ES-I3 (cell line): ENCODE measurements around the gene DYSF.

Experiments
- H3K36me3 ChIP-seq: 2 replicates; pipeline ENCODE4 v1.6.1; 2013; ENCODE audit warnings: mild to moderate bottlenecking, low read length, control low read depth, moderate library complexity; ENCODE audit not compliant: insufficient read depth
- H3K4me1 ChIP-seq: 2 replicates; pipeline ENCODE4 v1.6.1; 2013; ENCODE audit warnings: mild to moderate bottlenecking, control low read depth, low read length; ENCODE audit not compliant: insufficient read depth
- H3K9ac ChIP-seq: 2 replicates; pipeline ENCODE4 v1.6.1; 2013; ENCODE audit warnings: low read depth, mild to moderate bottlenecking, low read length, moderate library complexity
- H3K9me3 ChIP-seq: 2 replicates; pipeline ENCODE4 v1.6.1; 2013; ENCODE audit warnings: mild to moderate bottlenecking, low read length, moderate library complexity; ENCODE audit not compliant: control insufficient read depth, insufficient read depth

Gene DYSF

DNA sequence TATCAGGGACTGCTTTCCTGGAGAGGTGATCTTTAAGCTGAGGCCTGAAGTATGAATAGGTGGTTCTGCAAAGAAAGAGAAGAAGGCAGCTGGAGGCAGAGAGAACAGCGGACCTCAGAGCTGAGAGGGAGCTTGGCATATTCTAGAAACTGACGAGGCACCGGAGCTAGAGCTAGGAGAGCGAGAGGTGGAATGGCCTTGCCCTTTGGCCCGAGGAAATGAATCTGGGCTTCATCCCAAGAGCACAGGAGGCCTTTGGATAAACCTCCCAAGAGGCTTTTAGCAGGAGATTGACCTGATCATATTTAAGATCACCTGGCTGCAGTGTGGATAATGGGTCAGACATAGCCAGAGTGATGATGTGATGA lies 7.9 kb downstream of the DYSF start:
- peaks cover 18% of the 10 kb centered on the region for H3K4me1 ChIP-seq
- H3K9me3 ChIP-seq: peaks cover 4% of the 10 kb centered on the region; the same call in 1 of the 2 replicates
- no peaks in the 10 kb centered on the region for H3K36me3 ChIP-seq
- no peak overlapping the region for H3K9ac ChIP-seq

GRCh38 chr2:71462056-71462605 lies 8.8 kb downstream of the DYSF start:
- Histone ChIP-seq H3K9me3 (peaks cover 4% of the 10 kb centered on the region; the same call in 1 of the 2 replicates), H3K36me3 (no peaks in the 10 kb centered on the region), H3K4me1 (peaks cover 11% of the 10 kb centered on the region), H3K9ac (no peak overlapping the region)

GRCh38 chr2:71462641-71463341 lies 9.4 kb downstream of the DYSF start:
- H3K36me3 ChIP-seq: no peaks in the 10 kb centered on the region
- peaks cover 13% of the 10 kb centered on the region for H3K4me1 ChIP-seq
- H3K9ac ChIP-seq: no peak overlapping the region
- H3K9me3 ChIP-seq: peaks cover 4% of the 10 kb centered on the region; the same call in 1 of the 2 replicates

- Histone ChIP-seq H3K4me1 (peaks cover 18% of the 10 kb centered on the region), H3K9me3 (peaks cover 4% of the 10 kb centered on the region; the same call in 1 of the 2 replicates), H3K36me3 (no peaks in the 10 kb centered on the region), H3K9ac (no peak overlapping the region)
These were observed 9.9 kb downstream of the DYSF start for GRCh38 chr2:71463342-71463654.

GRCh38 chr2:71464389-71464788 lies 11.0 kb downstream of the DYSF start:
- Histone ChIP-seq H3K36me3 (no peaks in the 10 kb centered on the region), H3K9me3 (peaks cover 4% of the 10 kb centered on the region; the same call in 1 of the 2 replicates), H3K9ac (no peak overlapping the region), H3K4me1 (peaks cover 14% of the 10 kb centered on the region)

DNA sequence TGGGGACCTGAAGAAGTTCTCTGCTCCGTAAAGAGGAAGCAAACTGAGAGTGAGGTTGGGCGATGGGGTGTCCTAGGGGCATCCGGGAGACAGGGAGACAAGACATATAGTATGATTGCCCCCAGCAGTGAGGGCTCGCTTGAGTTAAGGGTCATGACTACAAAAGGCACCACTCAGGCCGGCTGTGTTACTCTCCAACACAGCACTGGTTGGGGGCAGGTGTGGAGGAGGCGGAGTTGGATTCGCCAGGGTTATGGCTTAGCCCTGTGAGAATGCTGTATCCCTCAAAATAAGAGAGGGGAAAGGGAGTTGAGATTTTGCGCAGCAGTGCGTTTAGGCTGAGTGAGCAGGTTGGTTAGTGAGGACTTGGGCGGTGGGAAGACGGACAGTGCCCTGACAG lies 12.0 kb downstream of the DYSF start:
- Histone ChIP-seq H3K4me1 (peaks cover 13% of the 10 kb centered on the region), H3K9me3 (peaks cover 4% of the 10 kb centered on the region; the same call in 1 of the 2 replicates), H3K9ac (peak overlapping the region; percentile 50; the same call in 1 of the 2 replicates), H3K36me3 (no peaks in the 10 kb centered on the region)

DNA sequence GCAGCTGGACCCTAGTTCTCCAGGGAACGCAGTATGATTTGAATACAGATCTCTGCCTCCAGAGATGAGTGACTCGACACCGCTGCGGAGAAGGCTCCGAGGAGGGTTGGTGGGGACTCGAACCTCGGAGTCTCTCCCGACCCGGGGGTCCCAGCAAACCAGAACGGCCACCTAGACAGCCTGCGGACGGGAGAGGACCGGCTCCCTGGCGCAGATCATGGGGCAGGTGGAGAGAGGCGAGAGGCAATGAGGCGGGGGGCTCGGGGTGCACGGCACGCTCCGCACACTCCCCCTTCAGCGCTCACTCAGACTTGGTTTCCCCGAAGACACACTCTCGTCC lies 12.6 kb downstream of the DYSF start:
- Histone ChIP-seq H3K4me1 (peaks cover 10% of the 10 kb centered on the region), H3K9ac (peak overlapping the region; percentile 50; the same call in 1 of the 2 replicates), H3K36me3 (no peaks in the 10 kb centered on the region), H3K9me3 (peaks cover 4% of the 10 kb centered on the region; the same call in 1 of the 2 replicates)

DNA sequence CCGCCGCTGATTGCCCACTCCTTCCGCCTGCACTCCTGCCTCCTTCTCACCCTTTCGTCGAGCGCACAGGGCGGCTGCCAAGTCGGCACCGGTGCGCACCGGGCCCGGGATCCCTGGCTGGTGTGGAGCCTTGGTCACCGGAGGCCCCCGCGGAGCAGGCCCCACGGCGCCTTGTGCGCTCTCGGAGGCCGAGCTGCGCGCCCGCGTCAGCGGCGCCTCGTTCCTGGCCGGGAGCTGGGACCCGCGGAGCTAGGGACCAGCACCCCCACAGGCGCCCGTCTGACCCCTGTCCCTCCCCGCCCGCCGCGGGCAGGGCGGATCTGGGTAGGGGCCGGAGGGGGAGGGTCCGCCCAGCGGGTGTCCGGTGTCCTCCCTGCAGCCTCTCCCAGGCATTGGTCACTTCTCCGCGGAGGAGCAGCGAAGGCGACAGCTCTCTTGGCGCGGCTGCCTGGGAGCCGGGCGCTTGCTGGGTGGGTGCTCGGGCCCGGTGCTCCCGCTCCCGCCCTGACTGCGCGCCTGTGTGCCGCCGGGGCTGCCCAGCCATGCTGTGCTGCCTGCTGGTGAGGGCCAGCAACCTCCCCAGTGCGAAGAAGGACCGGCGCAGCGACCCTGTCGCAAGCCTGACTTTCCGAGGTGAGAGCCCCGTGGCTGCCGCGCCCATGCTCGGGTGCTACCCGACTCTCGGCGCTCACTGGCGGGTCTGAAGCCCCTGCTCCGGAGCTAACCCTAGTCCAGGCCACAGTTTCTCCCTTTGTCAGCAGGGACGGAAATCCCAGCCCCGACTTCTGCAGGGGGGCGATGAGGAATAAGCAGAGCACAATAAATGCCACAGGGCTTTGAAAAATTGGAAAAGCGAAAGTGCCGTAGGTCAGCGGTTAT lies 13.2 kb downstream of the DYSF start:
- peaks cover 4% of the 10 kb centered on the region; the same call in 1 of the 2 replicates for H3K9me3 ChIP-seq
- peaks cover 10% of the 10 kb centered on the region for H3K4me1 ChIP-seq
- peak overlapping the region; percentile 50; the same call in 1 of the 2 replicates for H3K9ac ChIP-seq
- H3K36me3 ChIP-seq: no peaks in the 10 kb centered on the region

GRCh38 chr2:71467180-71467815 lies 13.9 kb downstream of the DYSF start:
- peaks cover 10% of the 10 kb centered on the region for H3K4me1 ChIP-seq
- peak overlapping the region; percentile 50; the same call in 1 of the 2 replicates for H3K9ac ChIP-seq
- no peaks in the 10 kb centered on the region for H3K36me3 ChIP-seq
- H3K9me3 ChIP-seq: peaks cover 4% of the 10 kb centered on the region; the same call in 1 of the 2 replicates

GRCh38 chr2:71468279-71469015 lies 15.1 kb downstream of the DYSF start:
- Histone ChIP-seq H3K36me3 (no peaks in the 10 kb centered on the region), H3K4me1 (peaks cover 10% of the 10 kb centered on the region), H3K9ac (no peak overlapping the region), H3K9me3 (no peaks in the 10 kb centered on the region)

GRCh38 chr2:71469403-71470398 lies 16.3 kb downstream of the DYSF start:
- no peaks in the 10 kb centered on the region for H3K36me3 ChIP-seq
- H3K4me1 ChIP-seq: peaks cover 10% of the 10 kb centered on the region
- H3K9ac ChIP-seq: no peak overlapping the region
- H3K9me3 ChIP-seq: no peaks in the 10 kb centered on the region

GRCh38 chr2:71471276-71471675 lies 17.9 kb downstream of the DYSF start:
- H3K9me3 ChIP-seq: no peaks in the 10 kb centered on the region
- H3K36me3 ChIP-seq: no peaks in the 10 kb centered on the region
- H3K4me1 ChIP-seq: peaks cover 10% of the 10 kb centered on the region
- no peak overlapping the region for H3K9ac ChIP-seq

GRCh38 chr2:71472019-71472418 lies 18.7 kb downstream of the DYSF start:
- Histone ChIP-seq H3K4me1 (peaks cover 10% of the 10 kb centered on the region), H3K9me3 (no peaks in the 10 kb centered on the region), H3K36me3 (no peaks in the 10 kb centered on the region)

More at GRCh38 chr2:71472019-71472418, 18.7 kb downstream of the DYSF start:
- H3K9ac ChIP-seq: no peak overlapping the region
